OCI-LY1 (cell line): ENCODE measurements around the gene RANBP1.

ENCODE experiments used
- CTCF ChIP-seq: fragments of 200-600 bp; sonication (generic), shearing (Covaris generic); IDR thresholded peaks from 2 replicates; pipeline ENCODE4 v1.5.1; 2017; ENCODE audit warnings: mild to moderate bottlenecking, antibody characterized with exemption, low read length, moderate library complexity, mixed read lengths
- EZH2 ChIP-seq: fragments of 200-600 bp; sonication (generic), shearing (Covaris generic); IDR thresholded peaks from 2 replicates; pipeline ENCODE4 v1.8.0; 2017; ENCODE audit warnings: borderline replicate concordance, mixed run types, mild to moderate bottlenecking, antibody characterized with exemption, low read length, moderate library complexity, mixed read lengths

DNA sequence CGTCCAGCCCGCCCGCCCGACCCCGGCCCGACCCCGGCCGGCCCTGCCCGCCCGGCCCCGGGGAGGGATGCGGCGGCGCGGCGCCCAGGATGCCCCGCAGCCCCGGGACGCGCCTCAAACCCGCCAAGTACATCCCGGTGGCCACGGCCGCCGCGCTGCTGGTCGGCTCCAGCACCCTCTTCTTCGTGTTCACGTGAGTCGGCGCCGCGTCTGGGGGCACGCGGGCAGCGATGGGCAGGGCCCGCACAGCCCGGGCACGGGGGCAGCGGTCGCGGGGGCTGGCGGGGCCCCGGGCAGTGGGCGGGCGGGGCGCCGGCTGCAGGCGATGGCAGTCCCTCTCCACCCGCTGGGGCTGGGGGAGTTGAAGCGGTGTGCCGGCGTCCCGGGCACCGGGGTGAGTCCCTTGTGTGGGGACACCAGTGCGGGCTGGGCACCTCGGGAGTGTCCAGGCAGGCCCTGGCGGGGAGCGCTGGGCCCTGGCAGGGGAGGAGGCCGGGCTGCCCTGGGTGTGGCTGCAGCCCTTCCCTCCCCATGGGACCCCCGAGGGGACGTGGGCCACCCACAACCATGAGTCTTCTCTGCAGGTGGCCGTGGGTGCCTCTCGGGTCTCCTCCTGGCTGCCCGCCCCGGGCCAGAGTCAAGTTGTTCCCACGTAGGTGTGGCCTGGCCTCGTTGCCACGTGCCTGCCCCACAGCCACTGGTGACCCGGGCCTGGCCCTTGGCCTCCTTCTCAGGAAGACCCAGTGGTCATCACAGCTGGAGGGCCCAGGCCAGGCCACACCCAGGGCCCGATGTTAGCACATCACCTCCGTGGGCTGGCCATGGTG, 16.2 kb downstream of the RANBP1 start:
- TF ChIP-seq CTCF (no peak), EZH2 (no peak)
